ENCODE results near the gene MKLN1. TPM values are rescaled to one million over a fixed set of nuclear protein-coding genes. Genes with fewer than 3 reads are reported as not detected.
A peak's percentile ranks its signal among the peaks of the same experiment; 100 is the strongest.

Gene MKLN1
- 11.0 and 16.1 TPM in 2 replicates for polyA plus RNA-seq (2012; rRNA removed)
- 13.5 and 14.0 TPM in 2 replicates for polyA plus RNA-seq (2012; cell fraction: cytosol; rRNA removed)
- polyA plus RNA-seq (2012; cell fraction: nucleus; rRNA removed), result 21.1 and 29.9 TPM in 2 replicates

DNA sequence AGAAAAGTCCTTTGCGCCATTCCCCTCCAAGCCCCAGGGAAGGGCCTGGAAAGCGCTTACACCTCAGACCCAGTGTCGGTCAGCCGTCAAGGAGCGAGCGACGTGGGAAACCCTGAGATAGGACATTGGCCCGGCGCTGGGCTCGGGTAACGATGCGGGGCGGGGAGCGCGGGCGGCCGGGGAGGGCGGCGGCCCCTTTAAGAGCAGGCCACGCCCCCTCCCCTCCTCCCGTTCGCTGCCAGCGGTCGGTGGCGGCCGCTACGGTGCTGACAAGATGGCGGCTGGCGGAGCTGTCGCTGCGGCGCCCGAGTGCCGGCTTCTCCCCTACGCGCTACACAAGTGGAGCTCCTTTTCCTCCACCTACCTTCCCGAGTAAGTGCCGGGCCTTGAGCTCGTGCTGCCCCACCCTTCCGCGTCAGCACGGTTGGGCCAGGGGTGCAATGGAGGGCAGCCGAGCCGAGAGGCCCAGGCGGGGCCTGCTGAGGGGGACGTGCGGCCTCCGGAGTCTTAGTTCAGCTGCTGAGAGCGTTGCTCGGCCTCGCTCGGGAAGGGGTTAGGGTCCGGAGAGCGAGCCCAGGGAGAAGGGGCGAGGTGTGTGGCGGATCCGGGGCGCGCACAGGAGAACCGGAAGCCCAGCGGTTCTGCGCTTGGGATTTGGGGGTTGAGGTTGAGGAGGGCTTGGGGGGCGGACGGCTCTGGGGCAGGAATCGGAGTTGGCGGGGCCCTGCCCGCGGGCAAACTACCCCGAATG, at the start of gene MKLN1:
MKLN1 (plus strand) TSS at position 251 of the 751 bp plus-strand sequence; CDS start at position 275, 24 bp downstream.
- Histone ChIP-seq H3K4me2 (peak within 1 kb of the TSS; percentile 94), H2AFZ (ENCODE audit: low read depth) (peak within 1 kb of the TSS; percentile 93), H3K36me3 (replicated peaks in 1 of 2; ENCODE audit: control insufficient read depth in 1 of 2, insufficient read depth in 2 of 2, low read length in 1 of 2) (peaks cover 4 to 9% of the 10 kb centered on the region in 2 experiments), H3K4me3 (ENCODE audit: low read depth in 2 of 2, low read length in 1 of 2) (peak within 1 kb of the TSS; percentile 93 to 96), H3K27me3 (ENCODE audit: insufficient read depth) (no peaks in the 10 kb centered on the region), H3F3A (replicated peaks; ENCODE audit: insufficient read depth) (peaks cover 7% of the 10 kb centered on the region), H3K4me1 (ENCODE audit: control insufficient read depth in 1 of 2, insufficient read depth in 2 of 2, low read depth in 1 of 2, low read length in 1 of 2) (peaks cover 11 to 15% of the 10 kb centered on the region in 2 experiments; a peak in 2 of 4 replicates), H3K27ac (ENCODE audit: low read depth in 2 of 2, low read length in 1 of 2) (peak within 1 kb of the TSS; percentile 97 to 98), H3K9me2 (no peaks in the 10 kb centered on the region), H3K79me2 (ENCODE audit: insufficient read depth) (peaks cover 50% of the 10 kb centered on the region), H3K9me3 (no peaks in the 10 kb centered on the region), H3K9ac (peak within 1 kb of the TSS; percentile 99), H4K20me1 (ENCODE audit: insufficient read depth) (peaks cover 29% of the 10 kb centered on the region)
- POLR2A ChIA-PET, result interaction anchor here (0.5 to 1.9 kb wide), 4 partner anchors 10 to 255 kb away, joined by 3 to 6 read pairs (median 3); no protein-coding TSS in a partner anchor
- 3% methylated on average over 51 of the region's 69 CpGs for WGBS (ENCODE audit: low lambda C conversion rate)
- DNase-seq, result peak; percentile 99
- CTCF ChIA-PET, result interaction anchor here (0.6 to 1.6 kb wide), 8 partner anchors 9 to 1251 kb away, joined by 3 to 5 read pairs (median 4); no protein-coding TSS in a partner anchor
- TF ChIP-seq GATA2 (CRISPR knock-in tag; IDR thresholded peaks at IDR 0.05), result peak; percentile 35; the same call in 1 of the 2 replicates
- no peak for TF ChIP-seq FOXM1 (IDR thresholded peaks at IDR 0.05; ENCODE audit: low read depth)
- TF ChIP-seq, protein P1, sequence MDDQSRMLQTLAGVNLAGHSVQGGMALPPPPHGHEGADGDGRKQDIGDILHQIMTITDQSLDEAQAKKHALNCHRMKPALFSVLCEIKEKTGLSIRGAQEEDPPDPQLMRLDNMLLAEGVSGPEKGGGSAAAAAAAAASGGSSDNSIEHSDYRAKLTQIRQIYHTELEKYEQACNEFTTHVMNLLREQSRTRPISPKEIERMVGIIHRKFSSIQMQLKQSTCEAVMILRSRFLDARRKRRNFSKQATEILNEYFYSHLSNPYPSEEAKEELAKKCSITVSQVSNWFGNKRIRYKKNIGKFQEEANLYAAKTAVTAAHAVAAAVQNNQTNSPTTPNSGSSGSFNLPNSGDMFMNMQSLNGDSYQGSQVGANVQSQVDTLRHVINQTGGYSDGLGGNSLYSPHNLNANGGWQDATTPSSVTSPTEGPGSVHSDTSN (IDR thresholded peaks at IDR 0.05), result peak; percentile 34; the same call in 1 of the 2 replicates
- TF ChIP-seq MXI1 (IDR thresholded peaks at IDR 0.05; ENCODE audit: low read depth, low read length), result peak; percentile 83
- 0 out of 2 replicates have a peak, but pooled peaks have one; percentile 14 for TF ChIP-seq TCF12 (IDR thresholded peaks at IDR 0.05)
- TF ChIP-seq TEAD4 (IDR thresholded peaks at IDR 0.05; ENCODE audit: borderline replicate concordance, insufficient read depth), result 0 out of 2 replicates have a peak, but pooled peaks have one; percentile 38
- TF ChIP-seq ELF1 (IDR thresholded peaks at IDR 0.05), result peak; percentile 6; the same call in 1 of the 2 replicates
- TF ChIP-seq MEF2A (IDR thresholded peaks at IDR 0.05; ENCODE audit: borderline replicate concordance, low read depth), result peak; percentile 44; the same call in 1 of the 2 replicates
- no peak for TF ChIP-seq NRF1 (IDR thresholded peaks at IDR 0.05; ENCODE audit: low read depth, low read length)
- no peak for TF ChIP-seq FOSL2 (IDR thresholded peaks at IDR 0.05; ENCODE audit: borderline replicate concordance, low read depth)
- peak; percentile 78 for TF ChIP-seq POLR2AphosphoS5 (IDR thresholded peaks at IDR 0.05; ENCODE audit: low read depth, low read length)
- TF ChIP-seq, protein P2, sequence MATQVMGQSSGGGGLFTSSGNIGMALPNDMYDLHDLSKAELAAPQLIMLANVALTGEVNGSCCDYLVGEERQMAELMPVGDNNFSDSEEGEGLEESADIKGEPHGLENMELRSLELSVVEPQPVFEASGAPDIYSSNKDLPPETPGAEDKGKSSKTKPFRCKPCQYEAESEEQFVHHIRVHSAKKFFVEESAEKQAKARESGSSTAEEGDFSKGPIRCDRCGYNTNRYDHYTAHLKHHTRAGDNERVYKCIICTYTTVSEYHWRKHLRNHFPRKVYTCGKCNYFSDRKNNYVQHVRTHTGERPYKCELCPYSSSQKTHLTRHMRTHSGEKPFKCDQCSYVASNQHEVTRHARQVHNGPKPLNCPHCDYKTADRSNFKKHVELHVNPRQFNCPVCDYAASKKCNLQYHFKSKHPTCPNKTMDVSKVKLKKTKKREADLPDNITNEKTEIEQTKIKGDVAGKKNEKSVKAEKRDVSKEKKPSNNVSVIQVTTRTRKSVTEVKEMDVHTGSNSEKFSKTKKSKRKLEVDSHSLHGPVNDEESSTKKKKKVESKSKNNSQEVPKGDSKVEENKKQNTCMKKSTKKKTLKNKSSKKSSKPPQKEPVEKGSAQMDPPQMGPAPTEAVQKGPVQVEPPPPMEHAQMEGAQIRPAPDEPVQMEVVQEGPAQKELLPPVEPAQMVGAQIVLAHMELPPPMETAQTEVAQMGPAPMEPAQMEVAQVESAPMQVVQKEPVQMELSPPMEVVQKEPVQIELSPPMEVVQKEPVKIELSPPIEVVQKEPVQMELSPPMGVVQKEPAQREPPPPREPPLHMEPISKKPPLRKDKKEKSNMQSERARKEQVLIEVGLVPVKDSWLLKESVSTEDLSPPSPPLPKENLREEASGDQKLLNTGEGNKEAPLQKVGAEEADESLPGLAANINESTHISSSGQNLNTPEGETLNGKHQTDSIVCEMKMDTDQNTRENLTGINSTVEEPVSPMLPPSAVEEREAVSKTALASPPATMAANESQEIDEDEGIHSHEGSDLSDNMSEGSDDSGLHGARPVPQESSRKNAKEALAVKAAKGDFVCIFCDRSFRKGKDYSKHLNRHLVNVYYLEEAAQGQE (IDR thresholded peaks at IDR 0.05; ENCODE audit: low read depth, low read length), result peak; percentile 45; the same call in 1 of the 2 replicates
- TF ChIP-seq SMC3 (IDR thresholded peaks at IDR 0.05; ENCODE audit: low read depth, low read length), result peak; percentile 6; the same call in 1 of the 2 replicates
- TF ChIP-seq, protein P3, sequence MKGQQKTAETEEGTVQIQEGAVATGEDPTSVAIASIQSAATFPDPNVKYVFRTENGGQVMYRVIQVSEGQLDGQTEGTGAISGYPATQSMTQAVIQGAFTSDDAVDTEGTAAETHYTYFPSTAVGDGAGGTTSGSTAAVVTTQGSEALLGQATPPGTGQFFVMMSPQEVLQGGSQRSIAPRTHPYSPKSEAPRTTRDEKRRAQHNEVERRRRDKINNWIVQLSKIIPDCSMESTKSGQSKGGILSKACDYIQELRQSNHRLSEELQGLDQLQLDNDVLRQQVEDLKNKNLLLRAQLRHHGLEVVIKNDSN (IDR thresholded peaks at IDR 0.05; ENCODE audit: borderline replicate concordance, low read depth), result no peak
- TF ChIP-seq, protein P4, sequence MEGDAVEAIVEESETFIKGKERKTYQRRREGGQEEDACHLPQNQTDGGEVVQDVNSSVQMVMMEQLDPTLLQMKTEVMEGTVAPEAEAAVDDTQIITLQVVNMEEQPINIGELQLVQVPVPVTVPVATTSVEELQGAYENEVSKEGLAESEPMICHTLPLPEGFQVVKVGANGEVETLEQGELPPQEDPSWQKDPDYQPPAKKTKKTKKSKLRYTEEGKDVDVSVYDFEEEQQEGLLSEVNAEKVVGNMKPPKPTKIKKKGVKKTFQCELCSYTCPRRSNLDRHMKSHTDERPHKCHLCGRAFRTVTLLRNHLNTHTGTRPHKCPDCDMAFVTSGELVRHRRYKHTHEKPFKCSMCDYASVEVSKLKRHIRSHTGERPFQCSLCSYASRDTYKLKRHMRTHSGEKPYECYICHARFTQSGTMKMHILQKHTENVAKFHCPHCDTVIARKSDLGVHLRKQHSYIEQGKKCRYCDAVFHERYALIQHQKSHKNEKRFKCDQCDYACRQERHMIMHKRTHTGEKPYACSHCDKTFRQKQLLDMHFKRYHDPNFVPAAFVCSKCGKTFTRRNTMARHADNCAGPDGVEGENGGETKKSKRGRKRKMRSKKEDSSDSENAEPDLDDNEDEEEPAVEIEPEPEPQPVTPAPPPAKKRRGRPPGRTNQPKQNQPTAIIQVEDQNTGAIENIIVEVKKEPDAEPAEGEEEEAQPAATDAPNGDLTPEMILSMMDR (IDR thresholded peaks at IDR 0.05), result no peak
- peak in 1 of 2 experiments; percentile 33; a peak in 1 of 4 replicates for TF ChIP-seq EP300 (IDR thresholded peaks at IDR 0.05; ENCODE audit: borderline replicate concordance in 1 of 2, low read depth in 1 of 2, low read length in 1 of 2)
- TF ChIP-seq, protein P5, sequence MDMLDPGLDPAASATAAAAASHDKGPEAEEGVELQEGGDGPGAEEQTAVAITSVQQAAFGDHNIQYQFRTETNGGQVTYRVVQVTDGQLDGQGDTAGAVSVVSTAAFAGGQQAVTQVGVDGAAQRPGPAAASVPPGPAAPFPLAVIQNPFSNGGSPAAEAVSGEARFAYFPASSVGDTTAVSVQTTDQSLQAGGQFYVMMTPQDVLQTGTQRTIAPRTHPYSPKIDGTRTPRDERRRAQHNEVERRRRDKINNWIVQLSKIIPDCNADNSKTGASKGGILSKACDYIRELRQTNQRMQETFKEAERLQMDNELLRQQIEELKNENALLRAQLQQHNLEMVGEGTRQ (IDR thresholded peaks at IDR 0.05; ENCODE audit: borderline replicate concordance, low read depth, low read length), result no peak
- TF ChIP-seq CHD2 (IDR thresholded peaks at IDR 0.05; ENCODE audit: low read length, partially characterized antibody), result peak; percentile 56
- TF ChIP-seq JUND (IDR thresholded peaks at IDR 0.05), result no peak
- no peak for TF ChIP-seq RFX5 (IDR thresholded peaks at IDR 0.05; ENCODE audit: low read length)
- peak; percentile 29; the same call in 1 of the 2 replicates for TF ChIP-seq NFIC (IDR thresholded peaks at IDR 0.05; ENCODE audit: borderline replicate concordance)
- no peak for TF ChIP-seq FOXJ3 (CRISPR knock-in tag; IDR thresholded peaks at IDR 0.05)
- TF ChIP-seq RAD21 (IDR thresholded peaks at IDR 0.05; ENCODE audit: low read length), result no peak
- TF ChIP-seq, protein P6, sequence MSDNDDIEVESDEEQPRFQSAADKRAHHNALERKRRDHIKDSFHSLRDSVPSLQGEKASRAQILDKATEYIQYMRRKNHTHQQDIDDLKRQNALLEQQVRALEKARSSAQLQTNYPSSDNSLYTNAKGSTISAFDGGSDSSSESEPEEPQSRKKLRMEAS (IDR thresholded peaks at IDR 0.05; ENCODE audit: low read depth), result peak; percentile 74

Measured in SK-N-SH (cell line).